HL-60/S4 treated with phorbol 12-myristate 13-acetate at 8.2 ng/mL for 4 days and 3 days (cell line): ENCODE measurements around the gene MRTFB.

Experiments
- in situ Hi-C: fragments of 300-500 bp; cut with MboI; formaldehyde crosslinking; loops from 2 replicates; pipeline ENCODE4 v1.15.0; 2022; ENCODE audit warnings: low sequenced_read_pairs

MRTFB gene

DNA sequence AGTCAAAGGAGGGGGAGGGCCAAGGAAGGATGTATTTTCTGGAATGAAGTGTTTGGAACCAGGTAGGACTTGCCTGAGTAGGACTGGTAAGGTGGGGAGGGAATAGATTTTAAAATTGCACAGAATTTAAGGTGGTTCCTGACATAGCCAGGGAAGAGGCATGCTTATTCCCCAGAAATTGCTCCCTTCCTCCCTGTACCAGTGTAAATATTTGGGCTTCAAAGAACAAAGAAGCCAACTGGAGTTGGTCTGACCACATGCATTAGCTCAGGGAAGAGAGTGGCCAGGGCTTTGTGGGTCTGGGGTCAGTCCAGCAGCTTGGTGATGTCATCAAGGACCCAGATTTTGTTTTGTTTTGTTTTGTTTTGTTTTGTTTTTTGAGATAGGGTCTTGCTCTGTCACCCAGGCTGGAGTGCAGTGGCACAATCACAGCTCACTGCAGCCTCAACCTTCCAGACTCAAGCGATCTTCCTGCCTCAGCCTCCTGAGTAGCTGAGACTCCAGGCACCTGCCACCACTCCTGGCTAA, 9.3 kb upstream of the MRTFB start:
- in situ Hi-C loops: no loop called here

DNA sequence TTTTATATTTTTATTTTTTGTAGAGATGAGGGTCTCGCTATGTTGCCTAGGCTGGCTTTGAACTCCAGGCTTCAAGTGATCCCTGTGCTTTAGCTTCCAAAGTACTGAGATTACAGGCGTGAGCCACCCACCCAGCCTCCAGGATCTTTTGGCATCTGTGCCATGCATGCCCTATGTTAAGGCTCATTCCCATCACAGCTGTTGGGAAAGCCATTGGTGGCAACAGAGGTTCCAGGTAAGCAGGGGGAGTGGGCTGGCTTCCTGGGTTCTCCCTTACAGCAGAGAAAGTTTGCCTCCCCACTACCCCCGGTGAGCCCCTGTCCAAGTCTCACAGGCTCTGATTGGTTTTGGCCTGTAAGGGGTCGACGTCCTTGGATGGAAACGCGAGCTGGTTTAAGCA, 8.9 kb upstream of the MRTFB start:
- in situ Hi-C loops: no loop called here

DNA sequence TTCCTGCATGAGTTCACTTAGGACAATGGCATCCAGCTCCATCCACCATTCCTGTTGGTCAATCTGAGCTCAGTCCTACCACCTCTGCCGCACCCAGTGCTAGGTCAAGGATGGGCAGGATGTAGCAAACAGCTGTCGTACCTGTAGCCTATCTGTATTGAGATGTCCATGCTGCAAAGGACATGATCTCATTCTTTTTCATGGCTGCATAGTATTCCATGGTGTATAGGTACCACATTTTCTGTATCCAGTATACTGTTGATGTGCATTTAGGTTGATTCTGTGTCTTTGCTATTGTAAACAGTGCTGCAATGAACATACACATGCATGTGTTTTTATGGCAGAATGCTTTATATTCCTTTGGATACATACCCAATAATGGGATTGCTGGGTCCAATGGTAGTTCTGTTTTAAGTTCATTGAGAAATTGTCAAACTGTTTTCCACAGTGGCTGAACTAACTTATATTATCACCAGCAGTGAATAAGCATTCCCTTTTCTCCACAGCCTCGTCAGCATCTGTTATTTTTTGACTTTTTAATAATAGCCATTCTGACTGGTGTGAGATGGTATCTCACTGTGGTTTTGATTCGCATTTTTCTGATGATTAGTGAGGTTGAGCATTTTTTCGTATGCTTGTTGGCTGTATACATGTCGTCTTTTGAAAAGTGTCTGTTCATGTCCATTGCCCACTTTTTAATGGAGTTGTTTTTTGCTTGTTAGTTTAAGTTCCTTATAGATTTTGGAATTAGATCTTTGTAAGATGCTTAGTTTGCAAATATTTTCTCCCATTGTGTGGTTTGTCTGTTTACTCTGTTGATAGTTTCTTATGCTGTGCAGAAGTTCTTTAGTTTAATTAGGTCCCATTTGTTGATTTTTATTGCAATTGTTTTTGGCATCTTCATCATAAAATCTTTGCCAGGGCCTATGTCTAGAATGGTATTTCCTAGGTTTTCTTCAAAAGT, 7.2 kb upstream of the MRTFB start:
- in situ Hi-C loops: no loop called here

GRCh38 chr16:14069818-14070217, 1.3 kb upstream of the MRTFB start:
- in situ Hi-C loops: no loop called here

- in situ Hi-C loops: no loop called here
These were observed 603 bp upstream of the MRTFB start for GRCh38 chr16:14070555-14070876.

DNA sequence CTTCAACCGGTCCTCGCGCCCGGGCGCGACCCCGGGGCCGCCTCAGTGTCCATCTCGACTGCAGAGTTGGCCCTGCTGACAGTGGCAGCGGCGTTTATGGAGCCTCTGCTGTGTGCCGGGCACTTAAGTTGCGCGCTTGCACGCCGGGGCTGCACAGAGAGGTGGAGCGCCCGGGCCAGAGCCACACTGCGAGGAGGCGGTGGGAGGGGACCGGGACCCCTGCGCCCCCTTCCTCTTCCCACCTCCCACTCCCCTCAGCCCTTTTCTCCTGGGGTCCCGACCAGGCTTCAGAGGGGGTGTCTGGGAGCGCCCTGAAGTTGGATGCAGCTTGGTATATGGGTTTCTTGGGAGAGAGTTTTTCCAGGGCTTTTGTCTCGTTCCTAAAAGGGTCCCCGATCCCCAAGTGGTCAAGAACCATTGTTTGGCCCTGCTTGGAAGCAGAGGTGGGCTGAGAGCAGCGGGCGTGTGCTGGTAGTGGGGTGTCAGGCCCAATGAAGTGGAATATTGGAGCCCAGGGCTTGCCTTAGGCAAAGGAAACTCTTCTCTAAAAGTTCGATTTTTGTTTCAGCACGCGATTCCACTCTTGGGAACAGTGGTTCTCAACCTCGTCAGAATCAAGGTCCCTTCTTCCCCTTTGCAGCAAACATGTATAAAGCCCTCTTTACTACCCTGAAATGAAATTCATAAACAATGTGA, 605 bp downstream of the MRTFB start:
- in situ Hi-C loops: no loop called here

DNA sequence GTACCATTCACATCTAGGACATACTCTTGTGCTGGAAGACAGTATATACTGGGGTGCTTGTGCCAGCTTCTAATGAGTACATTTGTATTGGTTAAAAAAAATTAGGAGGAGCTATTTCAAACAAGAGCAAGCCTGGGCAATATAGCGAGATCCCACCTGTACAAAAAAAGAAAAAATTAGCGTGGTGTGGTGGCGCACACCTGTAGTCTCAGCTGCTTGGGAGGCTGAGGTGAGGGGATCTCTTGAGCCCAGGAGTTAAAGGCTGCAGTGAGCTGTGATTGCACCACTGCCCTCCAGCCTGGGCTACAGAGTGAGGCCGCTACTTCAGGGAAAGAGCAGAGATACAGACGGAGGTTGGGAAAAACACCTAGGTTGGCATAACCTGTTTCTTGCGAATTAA, 1.2 kb downstream of the MRTFB start:
- in situ Hi-C loops: no loop called here

DNA sequence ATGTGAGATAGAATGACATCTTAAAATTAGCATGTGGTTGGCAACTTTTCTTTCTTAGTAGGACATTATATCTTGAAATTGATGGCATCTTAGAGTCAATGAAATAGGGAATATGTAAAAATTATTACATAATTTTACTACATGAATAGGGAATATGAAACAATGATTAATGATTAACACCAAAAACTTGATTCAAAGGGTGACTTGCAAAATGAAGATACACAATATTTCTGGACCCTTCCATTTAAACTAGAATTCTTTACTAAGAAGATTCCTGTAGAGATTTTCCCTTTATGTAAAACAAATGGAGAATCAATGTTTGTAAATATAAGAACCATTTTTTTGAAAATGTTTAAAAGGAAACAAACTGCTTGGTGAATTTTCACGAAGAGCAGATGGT, 3.4 kb downstream of the MRTFB start:
- in situ Hi-C loops: no loop called here

DNA sequence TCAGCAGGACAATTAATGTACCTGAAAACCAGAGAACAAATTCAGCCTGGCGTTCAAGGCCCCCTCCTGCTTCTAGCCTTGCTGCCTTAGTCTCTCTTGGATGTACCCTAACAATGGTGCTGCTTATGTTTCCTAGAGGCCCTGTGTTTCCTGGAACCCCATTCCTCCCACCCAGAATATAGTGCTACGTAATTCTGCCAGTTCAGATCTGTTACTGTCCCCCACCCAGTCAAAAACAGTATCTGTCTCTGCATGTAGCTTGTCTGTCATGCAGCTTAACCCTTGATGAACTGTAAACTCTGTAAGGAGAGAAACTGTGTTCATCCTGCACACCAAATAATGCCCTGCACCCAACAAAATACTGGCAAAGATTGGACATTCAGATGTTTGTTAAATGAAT, 6.8 kb downstream of the MRTFB start:
- in situ Hi-C loops: no loop called here

GRCh38 chr16:14086477-14086876, 15.4 kb downstream of the MRTFB start:
- in situ Hi-C loops: no loop called here

- in situ Hi-C loops: no loop called here
These were observed 16.1 kb downstream of the MRTFB start for GRCh38 chr16:14087181-14087580.

- in situ Hi-C loops: no loop called here
These were observed 16.6 kb downstream of the MRTFB start for GRCh38 chr16:14087590-14088154.

DNA sequence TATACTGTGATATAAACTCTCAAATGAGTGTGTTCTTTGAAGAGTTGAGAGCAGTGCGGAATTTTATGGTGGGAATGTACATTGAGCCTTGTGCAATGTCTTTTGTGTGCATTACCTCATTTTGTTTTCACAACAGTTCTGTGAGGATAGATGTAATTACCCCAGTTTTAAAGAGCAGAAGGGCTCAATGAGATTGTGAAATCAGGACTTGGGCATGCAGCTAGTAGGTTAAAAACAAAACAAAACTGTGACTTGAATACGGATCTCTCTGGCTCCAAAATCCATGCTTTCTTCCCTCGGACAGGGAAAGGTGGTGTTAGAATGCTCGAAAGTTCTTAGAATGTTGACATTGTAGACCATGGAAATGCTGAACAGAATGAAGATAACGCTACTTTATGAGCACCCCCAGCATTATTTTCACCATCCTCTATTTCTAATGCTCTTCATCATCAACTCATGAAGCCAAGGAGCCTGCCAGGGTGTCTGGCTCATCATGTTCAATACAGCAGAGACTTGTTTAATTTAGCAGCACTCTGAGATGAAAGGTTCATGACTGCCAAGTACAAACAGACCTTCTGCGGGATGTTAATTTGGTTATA, 17.1 kb downstream of the MRTFB start:
- in situ Hi-C loops: no loop called here

DNA sequence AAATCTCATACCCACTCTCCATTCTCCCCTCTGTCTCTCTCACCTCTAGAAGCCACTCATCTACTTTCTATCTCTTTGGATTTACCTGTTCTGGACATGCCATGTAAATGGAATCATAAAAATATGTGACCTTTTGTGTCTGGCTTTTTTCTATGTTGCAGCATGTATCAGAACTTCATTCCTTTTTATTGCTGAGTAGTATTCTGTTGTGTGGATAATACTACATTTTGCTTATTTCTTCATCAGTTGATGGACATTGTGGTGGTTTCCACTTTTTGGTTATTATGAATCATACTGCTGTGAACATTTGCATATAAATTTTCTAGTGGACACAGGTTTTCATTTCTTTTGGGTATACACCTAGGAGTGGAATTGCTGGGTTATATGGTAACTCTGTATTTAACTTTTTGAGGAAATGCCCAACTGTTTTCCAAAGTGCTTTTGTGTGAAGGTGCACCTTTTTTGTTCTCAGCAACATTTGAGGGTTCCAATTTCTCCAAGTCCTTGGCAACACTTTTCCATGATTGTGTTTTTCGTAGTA, 18.2 kb downstream of the MRTFB start:
- in situ Hi-C loops: no loop called here

DNA sequence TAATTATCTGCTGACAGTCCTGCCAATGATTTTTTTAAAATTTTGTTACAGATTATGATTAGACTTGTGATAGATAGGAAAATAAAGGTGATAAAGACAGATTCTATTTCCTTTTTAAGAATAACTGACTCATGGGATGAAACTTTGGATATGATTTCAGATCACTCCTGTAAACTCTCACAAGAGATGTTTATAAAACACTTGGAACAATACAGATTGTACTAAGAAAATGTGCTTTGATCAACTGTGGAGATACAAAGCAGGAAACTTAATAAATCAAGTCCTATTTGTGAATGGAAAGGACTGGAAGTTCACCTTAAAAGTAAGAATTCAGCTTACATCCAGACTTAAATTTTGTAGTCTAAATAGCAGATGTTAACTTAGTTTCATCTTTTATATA, 21.4 kb downstream of the MRTFB start:
- in situ Hi-C loops: no loop called here

DNA sequence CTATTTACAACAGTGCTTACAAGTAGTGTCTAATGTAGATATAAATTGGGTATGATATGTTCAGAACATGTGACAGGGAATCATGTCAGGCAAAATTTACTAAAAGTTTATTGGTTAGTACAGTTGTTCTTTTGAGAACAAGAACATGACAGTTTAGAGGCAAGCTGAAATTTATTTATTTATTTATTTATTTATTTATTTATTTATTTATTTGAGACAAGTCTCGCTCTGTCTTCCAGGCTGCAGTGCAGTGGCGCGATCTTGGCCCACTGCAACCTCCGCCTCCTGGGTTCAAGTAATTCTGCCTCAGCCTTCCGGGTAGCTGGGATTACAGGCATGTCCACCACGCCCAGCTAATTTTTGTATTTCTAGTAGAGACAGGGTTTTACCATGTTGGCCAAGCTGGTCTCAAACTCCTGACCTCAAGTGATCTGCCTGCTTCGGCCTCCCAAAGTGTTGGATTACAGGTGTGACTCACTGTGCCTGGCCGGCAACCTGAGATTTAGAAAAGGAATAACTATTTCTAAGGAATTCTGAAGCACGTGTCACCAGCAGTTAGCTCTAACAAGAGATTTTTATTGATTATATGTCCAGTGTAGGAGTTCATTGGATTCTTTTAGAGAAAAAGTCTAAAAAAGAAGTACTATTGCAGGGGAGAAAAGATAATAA, 24.9 kb downstream of the MRTFB start:
- in situ Hi-C loops: no loop called here

DNA sequence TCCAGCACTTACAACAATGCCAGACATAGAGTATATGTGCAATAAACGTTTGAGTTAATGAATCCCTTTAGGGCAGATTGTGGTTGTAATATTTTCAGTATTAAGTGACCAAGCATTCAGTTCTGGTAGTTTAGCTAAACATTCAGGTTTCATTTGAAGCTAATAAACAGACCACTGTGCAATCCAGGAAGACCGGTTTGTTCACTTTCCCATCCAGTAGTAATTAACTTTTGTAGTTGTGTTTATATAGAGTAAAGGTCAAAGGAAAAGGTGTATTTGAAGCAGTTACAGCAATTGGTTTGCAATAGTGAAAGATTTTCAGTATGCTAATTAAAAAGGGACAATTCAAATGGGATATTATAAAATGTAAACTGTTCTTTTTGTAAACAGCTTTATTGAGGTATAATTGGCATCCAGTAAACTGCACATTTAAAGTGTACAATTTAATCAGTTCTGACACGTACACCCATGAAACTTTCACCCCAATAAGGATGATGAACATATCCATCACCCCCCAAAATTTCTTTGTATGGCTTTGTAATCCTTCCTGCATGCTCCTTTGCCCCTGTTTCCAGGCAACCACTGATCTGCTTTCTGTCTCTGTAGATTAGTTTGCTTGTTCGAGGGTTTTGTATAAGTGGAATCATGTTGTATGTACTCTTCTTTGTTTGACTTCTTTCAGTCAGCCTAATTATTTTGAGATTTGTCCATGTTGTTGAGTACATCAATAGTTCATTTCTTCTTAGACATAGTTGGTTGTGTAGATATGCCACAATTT, 26.3 kb downstream of the MRTFB start:
- in situ Hi-C loops: no loop called here

DNA sequence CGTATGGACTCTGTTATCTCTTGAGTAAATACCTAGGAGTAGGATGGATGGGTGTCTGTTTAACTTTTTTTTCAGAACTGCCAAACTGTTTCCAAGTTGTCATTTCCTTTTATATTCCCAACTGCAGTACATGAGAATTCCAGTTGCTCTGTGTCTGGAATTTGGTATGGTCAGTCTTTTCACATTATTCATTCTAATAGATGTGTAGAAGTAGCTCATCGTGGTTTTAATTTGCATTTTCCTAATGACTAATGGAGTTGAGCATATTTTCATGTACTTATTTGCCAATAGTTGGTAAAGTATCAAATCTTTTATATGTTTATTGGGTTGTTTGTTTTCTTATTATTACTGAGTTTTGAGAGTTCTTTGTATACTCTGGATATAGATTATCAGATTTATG, 27.0 kb downstream of the MRTFB start:
- in situ Hi-C loops: no loop called here

- in situ Hi-C loops: no loop called here
These were observed 29.7 kb downstream of the MRTFB start for GRCh38 chr16:14100825-14101224.

DNA sequence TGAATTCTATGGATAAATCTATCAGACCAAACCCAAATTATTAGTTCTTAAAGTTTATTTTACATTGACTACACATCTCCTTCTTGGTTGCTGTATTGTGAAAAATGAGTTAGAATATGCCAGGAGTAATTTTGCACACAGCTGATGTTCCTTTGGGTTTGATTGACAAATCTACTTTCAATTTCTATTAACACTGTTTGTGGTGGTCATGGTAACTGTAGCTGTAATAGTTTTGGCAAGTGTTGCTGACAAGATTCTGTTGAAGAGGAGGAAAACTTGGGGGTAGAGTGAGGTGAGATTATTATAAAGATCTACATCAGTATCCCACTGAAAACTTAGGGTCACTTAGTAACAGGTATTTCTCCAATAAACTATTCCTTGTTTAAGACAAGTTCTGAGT, 30.3 kb downstream of the MRTFB start:
- in situ Hi-C loops: no loop called here
